ENCODE results near the gene PLAAT2.

The PLAAT2 gene

GRCh38 chr11:63508745-63509144, 54.4 kb downstream of the PLAAT2 start:
- TF ChIP-seq CTCF (IDR thresholded peaks at IDR 0.05), result no peak

GRCh38 chr11:63508009-63508408, 55.2 kb downstream of the PLAAT2 start:
- peak; percentile 56 for TF ChIP-seq CTCF (IDR thresholded peaks at IDR 0.05)

- TF ChIP-seq CTCF (IDR thresholded peaks at IDR 0.05), result no peak
Measured at GRCh38 chr11:63507511-63507910, 55.7 kb downstream of the PLAAT2 start.

GRCh38 chr11:63506876-63507275, 56.3 kb downstream of the PLAAT2 start:
- TF ChIP-seq CTCF (IDR thresholded peaks at IDR 0.05), result no peak

- no peak for TF ChIP-seq CTCF (IDR thresholded peaks at IDR 0.05)
Measured at GRCh38 chr11:63505857-63506528, 57.2 kb downstream of the PLAAT2 start, which contains the start of gene LGALS12. LGALS12 (plus strand) TSS chr11:63506084; CDS start chr11:63506459, 375 bp downstream.

GRCh38 chr11:63504933-63505586, 58.1 kb downstream of the PLAAT2 start:
- TF ChIP-seq CTCF (IDR thresholded peaks at IDR 0.05), result no peak

- TF ChIP-seq CTCF (IDR thresholded peaks at IDR 0.05), result no peak
Measured at GRCh38 chr11:63504054-63504453, 59.1 kb downstream of the PLAAT2 start.

All from LNCAP (cell line).